ENCODE data around the gene SCMH1.

DNA sequence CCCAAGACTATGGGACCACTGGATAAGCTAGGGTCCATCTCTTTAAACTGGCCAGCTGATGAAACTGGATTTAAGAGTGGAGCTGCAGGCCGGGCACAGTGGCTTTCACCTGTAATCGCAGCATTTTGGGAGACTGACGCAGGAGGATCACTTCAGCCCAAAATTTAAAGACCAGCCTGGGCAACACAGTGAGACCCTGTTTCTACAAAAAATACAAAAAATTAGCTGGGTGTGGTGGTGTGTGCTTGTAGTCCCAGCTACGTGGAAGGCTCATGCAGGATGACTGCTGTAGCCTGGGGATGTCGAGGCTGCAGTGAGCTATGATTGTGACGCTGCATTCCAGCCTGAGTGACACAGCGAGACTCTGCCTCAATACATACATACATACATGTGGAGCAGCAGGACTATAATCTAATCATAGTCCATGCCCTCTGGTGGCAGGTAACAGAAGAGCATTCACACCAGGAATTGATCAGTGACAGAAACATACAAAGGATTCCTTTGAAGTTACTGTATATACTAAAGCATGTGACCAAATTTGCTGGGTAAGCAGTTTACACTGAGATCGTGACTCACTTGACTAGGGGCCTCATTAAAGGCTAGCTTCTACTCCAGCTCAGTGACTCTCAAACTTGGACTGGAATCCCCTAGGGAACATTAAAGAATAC lies 119.1 kb downstream of the SCMH1 start:
- TF ChIP-seq, protein P1, sequence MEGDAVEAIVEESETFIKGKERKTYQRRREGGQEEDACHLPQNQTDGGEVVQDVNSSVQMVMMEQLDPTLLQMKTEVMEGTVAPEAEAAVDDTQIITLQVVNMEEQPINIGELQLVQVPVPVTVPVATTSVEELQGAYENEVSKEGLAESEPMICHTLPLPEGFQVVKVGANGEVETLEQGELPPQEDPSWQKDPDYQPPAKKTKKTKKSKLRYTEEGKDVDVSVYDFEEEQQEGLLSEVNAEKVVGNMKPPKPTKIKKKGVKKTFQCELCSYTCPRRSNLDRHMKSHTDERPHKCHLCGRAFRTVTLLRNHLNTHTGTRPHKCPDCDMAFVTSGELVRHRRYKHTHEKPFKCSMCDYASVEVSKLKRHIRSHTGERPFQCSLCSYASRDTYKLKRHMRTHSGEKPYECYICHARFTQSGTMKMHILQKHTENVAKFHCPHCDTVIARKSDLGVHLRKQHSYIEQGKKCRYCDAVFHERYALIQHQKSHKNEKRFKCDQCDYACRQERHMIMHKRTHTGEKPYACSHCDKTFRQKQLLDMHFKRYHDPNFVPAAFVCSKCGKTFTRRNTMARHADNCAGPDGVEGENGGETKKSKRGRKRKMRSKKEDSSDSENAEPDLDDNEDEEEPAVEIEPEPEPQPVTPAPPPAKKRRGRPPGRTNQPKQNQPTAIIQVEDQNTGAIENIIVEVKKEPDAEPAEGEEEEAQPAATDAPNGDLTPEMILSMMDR (IDR thresholded peaks at IDR 0.05; ENCODE audit: low read depth, low read length) = peak; percentile 28
- TF ChIP-seq EZH2phosphoT487 (IDR thresholded peaks at IDR 0.05; ENCODE audit: low read depth) = no peak

Measured in OCI-LY3 (cell line).